Measurements from ENCODE around the gene TMOD3.

TMOD3 gene

GRCh38 chr15:51818150-51818549 is 11.3 kb upstream of the TMOD3 start:
- H3K27me3 ChIP-seq (replicated peaks; ENCODE audit: control insufficient read depth, insufficient read depth, low read length, poor library complexity, severe bottlenecking) = no peaks in the 10 kb centered on the region
- no peak for DNase-seq
- H3K36me3 ChIP-seq (ENCODE audit: control insufficient read depth, insufficient read depth, low read length) = no peaks in the 10 kb centered on the region
- H3K4me3 ChIP-seq (ENCODE audit: insufficient read depth, low read depth, low read length, poor library complexity, severe bottlenecking) = no peak overlapping the region
- H3K27ac ChIP-seq (ENCODE audit: insufficient read depth, low read length, poor library complexity, severe bottlenecking) = no peak overlapping the region
- H3K4me1 ChIP-seq (ENCODE audit: control insufficient read depth, insufficient read depth, low read length, poor library complexity, severe bottlenecking) = no peaks in the 10 kb centered on the region
- no peaks in the 10 kb centered on the region for H3K9me3 ChIP-seq (ENCODE audit: control insufficient read depth, low read length)

- Histone ChIP-seq H3K27ac (ENCODE audit: insufficient read depth, low read length, poor library complexity, severe bottlenecking) (no peak overlapping the region), H3K36me3 (ENCODE audit: control insufficient read depth, insufficient read depth, low read length) (no peaks in the 10 kb centered on the region), H3K27me3 (replicated peaks; ENCODE audit: control insufficient read depth, insufficient read depth, low read length, poor library complexity, severe bottlenecking) (no peaks in the 10 kb centered on the region), H3K9me3 (ENCODE audit: control insufficient read depth, low read length) (no peaks in the 10 kb centered on the region), H3K4me1 (ENCODE audit: control insufficient read depth, insufficient read depth, low read length, poor library complexity, severe bottlenecking) (peaks cover 1% of the 10 kb centered on the region), H3K4me3 (ENCODE audit: insufficient read depth, low read depth, low read length, poor library complexity, severe bottlenecking) (no peak overlapping the region)
- no peak for DNase-seq
These were observed 3.8 kb upstream of the TMOD3 start for GRCh38 chr15:51825698-51826097.

DNA sequence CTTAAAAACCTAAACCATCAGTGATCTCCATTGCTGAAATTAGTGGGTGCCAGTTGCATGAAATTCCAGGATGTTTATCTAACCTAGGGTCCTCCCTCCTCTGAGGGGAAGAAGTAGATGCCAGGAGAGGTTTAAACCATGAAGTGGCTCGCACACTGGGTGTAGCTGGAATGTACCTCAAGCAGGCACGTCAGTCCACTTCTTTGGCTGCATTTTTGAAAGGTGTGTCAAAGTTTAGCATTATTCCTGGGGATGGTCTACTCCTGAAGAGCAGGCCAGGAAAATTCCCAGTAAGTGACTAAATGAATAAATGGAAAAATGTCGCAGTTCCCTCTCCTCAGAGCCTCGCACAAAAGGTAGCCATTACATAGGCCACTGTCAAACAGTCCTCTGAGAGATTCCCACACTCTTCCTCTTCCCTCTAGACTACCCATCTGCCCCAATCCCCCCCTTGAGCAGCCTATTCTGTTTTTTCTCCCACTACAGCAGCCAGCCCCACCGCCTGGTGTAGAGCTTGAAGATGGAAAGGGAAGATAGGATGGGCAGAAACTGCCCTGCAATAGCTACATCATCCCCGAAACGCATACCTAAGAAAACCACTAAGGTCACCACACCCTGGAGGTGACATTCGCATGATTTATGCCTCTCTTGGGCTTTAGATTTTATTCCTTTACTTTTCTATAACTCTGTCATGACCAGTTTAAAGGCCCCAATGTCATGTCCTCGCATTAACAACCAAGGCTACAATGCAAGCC is 655 bp upstream of the TMOD3 start:
- peak overlapping the region; percentile 86 for H3K4me3 ChIP-seq (ENCODE audit: insufficient read depth, low read depth, low read length, poor library complexity, severe bottlenecking)
- H3K27ac ChIP-seq (ENCODE audit: insufficient read depth, low read length, poor library complexity, severe bottlenecking) = peak overlapping the region; percentile 88
- H3K36me3 ChIP-seq (ENCODE audit: control insufficient read depth, insufficient read depth, low read length) = no peaks in the 10 kb centered on the region
- H3K9me3 ChIP-seq (ENCODE audit: control insufficient read depth, low read length) = no peaks in the 10 kb centered on the region
- peaks cover 18% of the 10 kb centered on the region for H3K4me1 ChIP-seq (ENCODE audit: control insufficient read depth, insufficient read depth, low read length, poor library complexity, severe bottlenecking)
- no peaks in the 10 kb centered on the region for H3K27me3 ChIP-seq (replicated peaks; ENCODE audit: control insufficient read depth, insufficient read depth, low read length, poor library complexity, severe bottlenecking)
- DNase-seq = no peak

DNA sequence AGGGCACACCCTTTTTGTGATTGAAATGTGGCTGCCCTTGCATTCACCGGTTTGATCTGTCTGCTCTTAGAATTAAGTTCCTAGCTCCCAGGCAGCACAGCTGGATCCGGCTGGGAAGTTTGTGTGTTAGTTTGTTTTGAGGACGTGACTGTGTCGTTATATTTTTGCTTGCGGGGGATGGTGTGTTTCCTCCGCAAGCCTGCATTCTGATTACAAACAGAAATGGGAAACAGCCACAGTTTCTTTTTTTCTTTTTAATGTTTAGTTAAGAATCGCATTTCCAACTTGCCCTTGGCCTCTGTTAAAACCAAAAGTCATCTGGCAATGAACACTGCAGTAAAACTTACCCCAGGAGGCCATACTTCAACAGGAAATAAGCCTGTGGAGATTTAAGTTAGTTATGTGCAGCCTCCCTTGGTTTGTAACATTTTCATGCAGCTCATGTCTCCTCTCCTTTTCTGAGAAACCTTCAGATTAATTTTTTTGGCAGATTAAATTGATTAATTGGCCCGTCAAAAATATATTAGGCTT is 888 bp downstream of the TMOD3 start:
- no peaks in the 10 kb centered on the region for H3K36me3 ChIP-seq (ENCODE audit: control insufficient read depth, insufficient read depth, low read length)
- H3K4me3 ChIP-seq (ENCODE audit: insufficient read depth, low read depth, low read length, poor library complexity, severe bottlenecking) = peak overlapping the region; percentile 86
- H3K9me3 ChIP-seq (ENCODE audit: control insufficient read depth, low read length) = no peaks in the 10 kb centered on the region
- H3K4me1 ChIP-seq (ENCODE audit: control insufficient read depth, insufficient read depth, low read length, poor library complexity, severe bottlenecking) = peaks cover 18% of the 10 kb centered on the region
- no peak for DNase-seq
- H3K27me3 ChIP-seq (replicated peaks; ENCODE audit: control insufficient read depth, insufficient read depth, low read length, poor library complexity, severe bottlenecking) = no peaks in the 10 kb centered on the region
- peak overlapping the region; percentile 88 for H3K27ac ChIP-seq (ENCODE audit: insufficient read depth, low read length, poor library complexity, severe bottlenecking)

- Histone ChIP-seq H3K4me3 (ENCODE audit: insufficient read depth, low read depth, low read length, poor library complexity, severe bottlenecking) (no peak overlapping the region), H3K4me1 (ENCODE audit: control insufficient read depth, insufficient read depth, low read length, poor library complexity, severe bottlenecking) (peaks cover 22% of the 10 kb centered on the region), H3K36me3 (ENCODE audit: control insufficient read depth, insufficient read depth, low read length) (no peaks in the 10 kb centered on the region), H3K9me3 (ENCODE audit: control insufficient read depth, low read length) (no peaks in the 10 kb centered on the region), H3K27ac (ENCODE audit: insufficient read depth, low read length, poor library complexity, severe bottlenecking) (no peak overlapping the region), H3K27me3 (replicated peaks; ENCODE audit: control insufficient read depth, insufficient read depth, low read length, poor library complexity, severe bottlenecking) (no peaks in the 10 kb centered on the region)
- DNase-seq = no peak
These were observed 4.3 kb downstream of the TMOD3 start for GRCh38 chr15:51833772-51834171.

- no peak for DNase-seq
- H3K9me3 ChIP-seq (ENCODE audit: control insufficient read depth, low read length) = no peaks in the 10 kb centered on the region
- no peaks in the 10 kb centered on the region for H3K36me3 ChIP-seq (ENCODE audit: control insufficient read depth, insufficient read depth, low read length)
- peaks cover 24% of the 10 kb centered on the region for H3K4me1 ChIP-seq (ENCODE audit: control insufficient read depth, insufficient read depth, low read length, poor library complexity, severe bottlenecking)
- H3K4me3 ChIP-seq (ENCODE audit: insufficient read depth, low read depth, low read length, poor library complexity, severe bottlenecking) = no peak overlapping the region
- H3K27me3 ChIP-seq (replicated peaks; ENCODE audit: control insufficient read depth, insufficient read depth, low read length, poor library complexity, severe bottlenecking) = no peaks in the 10 kb centered on the region
- H3K27ac ChIP-seq (ENCODE audit: insufficient read depth, low read length, poor library complexity, severe bottlenecking) = no peak overlapping the region
These were observed 8.4 kb downstream of the TMOD3 start for GRCh38 chr15:51837792-51838251.

GRCh38 chr15:51838270-51838669 is 8.8 kb downstream of the TMOD3 start:
- Histone ChIP-seq H3K36me3 (ENCODE audit: control insufficient read depth, insufficient read depth, low read length) (no peaks in the 10 kb centered on the region), H3K9me3 (ENCODE audit: control insufficient read depth, low read length) (no peaks in the 10 kb centered on the region), H3K4me1 (ENCODE audit: control insufficient read depth, insufficient read depth, low read length, poor library complexity, severe bottlenecking) (peaks cover 27% of the 10 kb centered on the region), H3K27me3 (replicated peaks; ENCODE audit: control insufficient read depth, insufficient read depth, low read length, poor library complexity, severe bottlenecking) (no peaks in the 10 kb centered on the region), H3K27ac (ENCODE audit: insufficient read depth, low read length, poor library complexity, severe bottlenecking) (no peak overlapping the region), H3K4me3 (ENCODE audit: insufficient read depth, low read depth, low read length, poor library complexity, severe bottlenecking) (no peak overlapping the region)
- no peak for DNase-seq

GRCh38 chr15:51840692-51841091 is 11.2 kb downstream of the TMOD3 start:
- Histone ChIP-seq H3K9me3 (ENCODE audit: control insufficient read depth, low read length) (no peaks in the 10 kb centered on the region), H3K27ac (ENCODE audit: insufficient read depth, low read length, poor library complexity, severe bottlenecking) (no peak overlapping the region), H3K4me3 (ENCODE audit: insufficient read depth, low read depth, low read length, poor library complexity, severe bottlenecking) (no peak overlapping the region), H3K27me3 (replicated peaks; ENCODE audit: control insufficient read depth, insufficient read depth, low read length, poor library complexity, severe bottlenecking) (no peaks in the 10 kb centered on the region), H3K36me3 (ENCODE audit: control insufficient read depth, insufficient read depth, low read length) (no peaks in the 10 kb centered on the region), H3K4me1 (ENCODE audit: control insufficient read depth, insufficient read depth, low read length, poor library complexity, severe bottlenecking) (peaks cover 28% of the 10 kb centered on the region)
- no peak for DNase-seq

DNA sequence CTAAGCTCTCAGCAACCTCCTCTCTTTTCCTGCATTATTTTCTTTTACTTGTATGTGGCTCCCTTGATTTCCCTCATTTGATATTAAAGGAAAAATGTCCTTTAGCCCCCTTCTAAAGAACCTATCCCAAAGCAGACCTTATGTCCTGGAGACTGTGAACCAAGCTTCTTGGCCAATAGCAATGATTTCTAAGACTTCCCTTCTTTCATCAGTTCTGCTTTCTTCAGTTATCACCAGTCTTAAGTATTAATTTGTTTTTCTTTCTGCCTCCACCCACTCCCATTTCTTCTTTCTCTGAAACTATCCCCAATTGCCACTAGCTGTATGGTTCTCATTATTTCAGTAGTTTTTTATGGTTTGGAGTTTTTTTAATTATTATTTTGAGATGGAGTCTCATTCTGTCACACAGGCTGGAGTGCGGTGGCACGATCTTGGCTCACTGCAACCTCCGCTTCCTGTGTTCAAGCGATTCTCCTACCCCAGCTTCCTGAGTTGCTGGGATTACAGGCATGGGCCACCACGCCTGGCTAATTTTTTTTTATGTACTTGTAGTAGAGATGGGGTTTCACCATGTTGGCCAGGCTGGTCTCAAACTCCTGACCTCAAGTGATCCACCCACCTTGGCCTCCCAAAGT is 12.1 kb downstream of the TMOD3 start:
- peaks cover 32% of the 10 kb centered on the region for H3K4me1 ChIP-seq (ENCODE audit: control insufficient read depth, insufficient read depth, low read length, poor library complexity, severe bottlenecking)
- H3K4me3 ChIP-seq (ENCODE audit: insufficient read depth, low read depth, low read length, poor library complexity, severe bottlenecking) = no peak overlapping the region
- no peak for DNase-seq
- no peaks in the 10 kb centered on the region for H3K9me3 ChIP-seq (ENCODE audit: control insufficient read depth, low read length)
- H3K27ac ChIP-seq (ENCODE audit: insufficient read depth, low read length, poor library complexity, severe bottlenecking) = no peak overlapping the region
- no peaks in the 10 kb centered on the region for H3K27me3 ChIP-seq (replicated peaks; ENCODE audit: control insufficient read depth, insufficient read depth, low read length, poor library complexity, severe bottlenecking)
- H3K36me3 ChIP-seq (ENCODE audit: control insufficient read depth, insufficient read depth, low read length) = no peaks in the 10 kb centered on the region

DNA sequence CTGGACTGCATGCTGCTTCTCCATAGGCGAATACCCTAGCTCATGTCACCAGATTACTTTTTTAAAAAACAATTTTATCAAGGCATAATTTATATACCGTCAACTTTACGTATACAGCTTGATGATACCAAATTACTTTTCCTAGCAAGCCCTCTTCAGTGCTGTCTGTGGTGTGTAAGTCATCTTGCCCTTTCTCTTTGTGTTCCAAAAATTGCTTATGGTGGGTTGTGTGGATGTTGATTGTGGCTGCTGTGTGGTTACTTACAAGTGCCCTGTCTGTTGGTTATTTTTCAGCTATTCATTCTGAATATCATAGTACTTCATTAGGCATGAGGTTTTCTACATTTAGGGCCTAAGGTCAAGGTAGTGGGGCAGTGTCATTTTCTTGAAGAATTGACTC is 12.8 kb downstream of the TMOD3 start:
- peaks cover 36% of the 10 kb centered on the region for H3K4me1 ChIP-seq (ENCODE audit: control insufficient read depth, insufficient read depth, low read length, poor library complexity, severe bottlenecking)
- DNase-seq = no peak

More for the DNA sequence above, 12.8 kb downstream of the TMOD3 start:
- H3K27ac ChIP-seq (ENCODE audit: insufficient read depth, low read length, poor library complexity, severe bottlenecking) = no peak overlapping the region
- H3K9me3 ChIP-seq (ENCODE audit: control insufficient read depth, low read length) = no peaks in the 10 kb centered on the region
- no peaks in the 10 kb centered on the region for H3K36me3 ChIP-seq (ENCODE audit: control insufficient read depth, insufficient read depth, low read length)
- H3K27me3 ChIP-seq (replicated peaks; ENCODE audit: control insufficient read depth, insufficient read depth, low read length, poor library complexity, severe bottlenecking) = no peaks in the 10 kb centered on the region
- H3K4me3 ChIP-seq (ENCODE audit: insufficient read depth, low read depth, low read length, poor library complexity, severe bottlenecking) = no peak overlapping the region
